Fibroblast of lung (primary cell): ENCODE data around the gene COLEC12. TPM values are rescaled to one million over a fixed set of nuclear protein-coding genes. Genes with fewer than 3 reads are reported as not detected.
"Not testable (repeated sequence)": the region's sequence is repeated elsewhere in the genome, so short reads cannot be mapped to it uniquely, and the experiment has no call there.

Experiments used
- DNase-seq, 2 donors: peaks; one replicate each; pipeline versions ENCODE4 v3.0.0 to v3.0.0-alpha.2; 2010; ENCODE audit warnings: low read depth in 2 of 2
- H2AFZ ChIP-seq: 2 replicates; pipeline ENCODE4 v1.5.1; 2012; ENCODE audit warnings: low read length, control low read depth, inconsistent platforms
- H3K27ac ChIP-seq: 2 replicates; pipeline ENCODE4 v1.5.1; 2011; ENCODE audit warnings: low read length, control low read depth; ENCODE audit not compliant: insufficient read depth
- H3K27me3 ChIP-seq: 2 replicates; pipeline ENCODE4 v1.5.1; 2011; ENCODE audit warnings: mild to moderate bottlenecking, low read length; ENCODE audit not compliant: control insufficient read depth, insufficient read depth
- H3K36me3 ChIP-seq: 2 replicates; pipeline ENCODE4 v1.5.1; 2011; ENCODE audit warnings: low read length; ENCODE audit not compliant: control insufficient read depth, insufficient read depth
- H3K4me1 ChIP-seq: 2 replicates; pipeline ENCODE4 v1.5.1; 2011; ENCODE audit warnings: low read length; ENCODE audit not compliant: control insufficient read depth, insufficient read depth; ENCODE audit errors: extremely low read depth
- H3K4me2 ChIP-seq: 2 replicates; pipeline ENCODE4 v1.5.1; 2011; ENCODE audit warnings: low read length, control low read depth; ENCODE audit not compliant: insufficient read depth; ENCODE audit errors: extremely low read depth
- H3K4me3 ChIP-seq, 4 experiments: fragments of 200-600 bp in 1 of 4; sonication (generic) in 1 of 4; replicated peaks in 1 of 4; 2 replicates each; pipeline ENCODE4 v1.5.1; 2011 to 2016; ENCODE audit warnings: low read length in 4 of 4, low read depth in 3 of 4, mild to moderate bottlenecking in 3 of 4, control low read depth in 2 of 4, inconsistent platforms in 1 of 4, mixed read lengths in 1 of 4; ENCODE audit not compliant: insufficient read depth in 1 of 4; ENCODE audit errors: control extremely low read depth in 1 of 4
- H3K79me2 ChIP-seq: 2 replicates; pipeline ENCODE4 v1.5.1; 2012; ENCODE audit warnings: mild to moderate bottlenecking, low read length, inconsistent platforms; ENCODE audit not compliant: control insufficient read depth, insufficient read depth
- H3K9ac ChIP-seq: 2 replicates; pipeline ENCODE4 v1.5.1; 2011; ENCODE audit warnings: mild to moderate bottlenecking, low read length, control low read depth; ENCODE audit not compliant: insufficient read depth
- H3K9me3 ChIP-seq: 2 replicates; pipeline ENCODE4 v1.5.1; 2012; ENCODE audit warnings: low read depth, low read length; ENCODE audit not compliant: control insufficient read depth, insufficient read depth
- H4K20me1 ChIP-seq: 2 replicates; pipeline ENCODE4 v1.5.1; 2011; ENCODE audit warnings: low read length; ENCODE audit not compliant: control insufficient read depth, insufficient read depth; ENCODE audit errors: extremely low read depth
- EZH2 ChIP-seq: IDR thresholded peaks from 2 replicates; pipeline ENCODE4 v1.5.1; 2012; ENCODE audit warnings: low read length, control low read depth, mild to moderate bottlenecking; ENCODE audit errors: missing control alignments
- polyA plus RNA-seq, 2 donors: library from polyadenylated mRNA; depleted of rRNA in 1 of 2; stranded (reverse) in 1 of 2; unstranded in 1 of 2; fragments of >200 nt; gene quantifications; 2 replicates each; pipeline ENCODE4 v1.2.1, GENCODE V29; 2011 to 2012; ENCODE audit warnings: missing spikeins in 1 of 2
- total RNA-seq: library from RNA; depleted of rRNA; stranded (reverse); fragments of >200 nt; gene quantifications from 2 replicates; pipeline ENCODE4 v1.2.1, GENCODE V29; 2014
- TF ChIP-seq, protein P1 (sequence below), 2 donors: IDR thresholded peaks in 1 of 2; conservative IDR thresholded peaks in 1 of 2; 1 replicate in 1 of 2; 2 replicates in 1 of 2; pipeline ENCODE4 v1.5.1; 2011 to 2012; ENCODE audit warnings: low read length in 2 of 2, control low read depth in 1 of 2, inconsistent platforms in 1 of 2, low read depth in 1 of 2, mild to moderate bottlenecking in 1 of 2

Gene COLEC12
- total and polyA plus RNA-seq, 2 donors (not counting 1 experiment from before 2014, with no cell fraction given), result 20.0 to 24.8 TPM

- TF ChIP-seq, protein P1, sequence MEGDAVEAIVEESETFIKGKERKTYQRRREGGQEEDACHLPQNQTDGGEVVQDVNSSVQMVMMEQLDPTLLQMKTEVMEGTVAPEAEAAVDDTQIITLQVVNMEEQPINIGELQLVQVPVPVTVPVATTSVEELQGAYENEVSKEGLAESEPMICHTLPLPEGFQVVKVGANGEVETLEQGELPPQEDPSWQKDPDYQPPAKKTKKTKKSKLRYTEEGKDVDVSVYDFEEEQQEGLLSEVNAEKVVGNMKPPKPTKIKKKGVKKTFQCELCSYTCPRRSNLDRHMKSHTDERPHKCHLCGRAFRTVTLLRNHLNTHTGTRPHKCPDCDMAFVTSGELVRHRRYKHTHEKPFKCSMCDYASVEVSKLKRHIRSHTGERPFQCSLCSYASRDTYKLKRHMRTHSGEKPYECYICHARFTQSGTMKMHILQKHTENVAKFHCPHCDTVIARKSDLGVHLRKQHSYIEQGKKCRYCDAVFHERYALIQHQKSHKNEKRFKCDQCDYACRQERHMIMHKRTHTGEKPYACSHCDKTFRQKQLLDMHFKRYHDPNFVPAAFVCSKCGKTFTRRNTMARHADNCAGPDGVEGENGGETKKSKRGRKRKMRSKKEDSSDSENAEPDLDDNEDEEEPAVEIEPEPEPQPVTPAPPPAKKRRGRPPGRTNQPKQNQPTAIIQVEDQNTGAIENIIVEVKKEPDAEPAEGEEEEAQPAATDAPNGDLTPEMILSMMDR (conservative IDR thresholded peaks at IDR 0.05 in 1 of 2, IDR thresholded peaks at IDR 0.05 in 1 of 2; ENCODE audit: low read depth in 1 of 2, low read length in 2 of 2), result peak; percentile 18 to 38
- no peak for TF ChIP-seq EZH2
- no peak for DNase-seq
- no peak overlapping the region for H3K27ac ChIP-seq
- H3K36me3 ChIP-seq, result no peaks in the 10 kb centered on the region
- H2AFZ ChIP-seq, result no peak overlapping the region
- H3K4me1 ChIP-seq, result no peaks in the 10 kb centered on the region
- H3K27me3 ChIP-seq, result peaks cover 6% of the 10 kb centered on the region
- no peak overlapping the region for H3K9ac ChIP-seq
- no peaks in the 10 kb centered on the region for H3K79me2 ChIP-seq
- no peak overlapping the region for H3K4me2 ChIP-seq
- H3K4me3 ChIP-seq, result no peak overlapping the region
- H4K20me1 ChIP-seq, result no peaks in the 10 kb centered on the region
- no peaks in the 10 kb centered on the region for H3K9me3 ChIP-seq
These were observed 208.2 kb downstream of the COLEC12 start for GRCh38 chr18:292271-292670.

DNA sequence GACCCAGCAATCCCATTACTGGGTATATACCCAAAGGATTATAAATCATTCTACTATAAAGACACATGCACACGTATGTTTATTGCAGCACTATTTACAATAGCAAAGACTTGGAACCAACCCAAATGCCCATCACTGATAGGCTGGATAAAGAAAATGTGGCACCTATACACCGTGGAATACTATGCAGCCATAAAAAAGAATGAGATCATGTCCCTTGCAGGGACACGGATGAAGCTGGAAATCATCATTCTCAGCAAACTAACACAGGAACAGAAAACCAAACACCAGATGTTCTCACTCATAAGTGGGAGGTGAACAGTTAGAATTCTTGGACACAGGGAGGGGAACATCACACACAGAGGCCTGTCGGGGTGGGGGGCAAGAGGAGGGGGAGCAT is 210.5 kb downstream of the COLEC12 start:
- H3K9ac ChIP-seq, H3K79me2 ChIP-seq: not testable (repeated sequence)

DNA sequence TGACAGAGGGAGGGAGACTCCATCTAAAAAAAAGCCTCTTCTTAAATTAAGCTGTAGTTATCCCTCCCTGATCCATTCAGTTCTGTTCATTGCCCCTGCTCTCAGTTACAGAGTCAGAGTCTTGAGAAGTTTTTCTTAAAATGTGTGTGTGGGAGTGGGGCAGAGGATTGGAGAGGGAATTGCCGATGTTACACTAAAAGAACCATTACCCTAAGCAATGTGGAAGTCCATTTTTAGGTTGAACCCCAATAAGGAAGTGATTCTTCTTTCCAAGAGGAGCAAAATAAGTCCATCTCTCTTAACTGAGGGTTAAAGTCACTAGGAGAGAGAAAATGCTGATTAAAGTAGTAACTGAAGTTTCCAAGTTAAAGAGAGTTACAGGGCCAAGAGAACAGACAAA is 211.5 kb downstream of the COLEC12 start:
- H3K9me3 ChIP-seq, result no peaks in the 10 kb centered on the region

More for the DNA sequence above, 210.5 kb downstream of the COLEC12 start:
- not testable (repeated sequence) for H3K36me3 ChIP-seq, H3K4me1 ChIP-seq, H3K27me3 ChIP-seq, H4K20me1 ChIP-seq, H3K4me2 ChIP-seq, DNase-seq, H3K27ac ChIP-seq, H3K9me3 ChIP-seq, H2AFZ ChIP-seq, H3K4me3 ChIP-seq

More for the DNA sequence above, 211.5 kb downstream of the COLEC12 start:
- no peak overlapping the region for H2AFZ ChIP-seq
- H4K20me1 ChIP-seq, result no peaks in the 10 kb centered on the region
- no peak for DNase-seq
- H3K79me2 ChIP-seq, result no peaks in the 10 kb centered on the region
- no peaks in the 10 kb centered on the region for H3K4me1 ChIP-seq
- H3K9ac ChIP-seq, result no peak overlapping the region
- H3K4me2 ChIP-seq, result no peak overlapping the region
- TF ChIP-seq, protein P1 (conservative IDR thresholded peaks at IDR 0.05 in 1 of 2, IDR thresholded peaks at IDR 0.05 in 1 of 2; ENCODE audit: low read depth in 1 of 2, low read length in 2 of 2), result no peak
- TF ChIP-seq EZH2, result no peak
- H3K27me3 ChIP-seq, result no peaks in the 10 kb centered on the region
- no peak overlapping the region for H3K27ac ChIP-seq
- no peaks in the 10 kb centered on the region for H3K36me3 ChIP-seq
- H3K4me3 ChIP-seq, result no peak overlapping the region
